ENCODE data around the gene EPPIN. TPM values are rescaled to one million over a fixed set of nuclear protein-coding genes. Genes with fewer than 3 reads are reported as not detected.

Gene EPPIN
- total RNA-seq, 1 donor from 2014 or later: not detected

Other genes with a start within 250 kb of the EPPIN start
- gene RBPJL, start 240.6 kb downstream of the EPPIN start, total RNA-seq: 0.26 TPM
- 0.09 TPM for gene MATN4, start 239.1 kb downstream of the EPPIN start, total RNA-seq
- 118 TPM for gene SDC4, start 199.0 kb downstream of the EPPIN start, total RNA-seq
- gene SYS1, start 184.2 kb downstream of the EPPIN start, total RNA-seq: 41.3 TPM
- not detected for gene TP53TG5, start 169.1 kb downstream of the EPPIN start, total RNA-seq
- gene DBNDD2, start 139.1 kb downstream of the EPPIN start, total RNA-seq: 48.0 TPM
- 98.3 TPM for gene PIGT, start 131.3 kb downstream of the EPPIN start, total RNA-seq
- 144 TPM for gene WFDC2, start 77.6 kb downstream of the EPPIN start, total RNA-seq
- gene SPINT3, start 31.8 kb downstream of the EPPIN start, total RNA-seq: not detected
- gene WFDC6, start 7.9 kb downstream of the EPPIN start, total RNA-seq: not detected
- not detected for gene WFDC8, start 31.9 kb upstream of the EPPIN start, total RNA-seq
- not detected for gene WFDC10A, start 82.3 kb upstream of the EPPIN start, total RNA-seq
- gene WFDC9, start 83.9 kb upstream of the EPPIN start, total RNA-seq: not detected
- gene WFDC11, start 122.8 kb upstream of the EPPIN start, total RNA-seq: not detected
- gene WFDC13, start 154.6 kb upstream of the EPPIN start, total RNA-seq: not detected
- gene WFDC10B, start 157.6 kb upstream of the EPPIN start, total RNA-seq: 0.49 TPM
- gene SPINT4, start 174.9 kb upstream of the EPPIN start, total RNA-seq: not detected
- 1.8 TPM for gene WFDC3, start 244.5 kb upstream of the EPPIN start, total RNA-seq
- gene DNTTIP1, start 244.6 kb upstream of the EPPIN start, total RNA-seq: 26.4 TPM